ENCODE measurements around the gene UNC5CL. TPM values are rescaled to one million over a fixed set of nuclear protein-coding genes. Genes with fewer than 3 reads are reported as not detected.

Gene UNC5CL
- total RNA-seq, 1 donor from 2014 or later = 0.27 TPM

- TF ChIP-seq CTCF (IDR thresholded peaks at IDR 0.05; ENCODE audit: borderline replicate concordance) = no peak
- intact Hi-C loops (cut with micrococcal nuclease) = no loop called here
- Histone ChIP-seq H3K27me3 (ENCODE audit: low read depth) (no peaks in the 10 kb centered on the region), H3K4me3 (no peak overlapping the region), H3K27ac (replicated peaks) (no peak overlapping the region), H3K9me3 (replicated peaks) (no peaks in the 10 kb centered on the region), H3K4me1 (peaks cover 7% of the 10 kb centered on the region), H3K36me3 (no peaks in the 10 kb centered on the region)
- DNase-seq = no peak
Observed at GRCh38 chr6:41040101-41040939, 1.3 kb upstream of the UNC5CL start.

GRCh38 chr6:41038205-41038604, 816 bp downstream of the UNC5CL start:
- no peaks in the 10 kb centered on the region for H3K36me3 ChIP-seq
- no peak overlapping the region for H3K4me3 ChIP-seq
- H3K4me1 ChIP-seq = peaks cover 7% of the 10 kb centered on the region
- no peaks in the 10 kb centered on the region for H3K9me3 ChIP-seq (replicated peaks)
- TF ChIP-seq CTCF (IDR thresholded peaks at IDR 0.05; ENCODE audit: borderline replicate concordance) = no peak
- H3K27ac ChIP-seq (replicated peaks) = no peak overlapping the region
- H3K27me3 ChIP-seq (ENCODE audit: low read depth) = no peaks in the 10 kb centered on the region
- intact Hi-C loops (cut with micrococcal nuclease) = no loop called here
- DNase-seq = no peak

- no peak for TF ChIP-seq CTCF (IDR thresholded peaks at IDR 0.05; ENCODE audit: borderline replicate concordance)
- peaks cover 7% of the 10 kb centered on the region for H3K4me1 ChIP-seq
Observed at GRCh38 chr6:41037107-41037900, 1.7 kb downstream of the UNC5CL start.

GRCh38 chr6:41036601-41037000, 2.4 kb downstream of the UNC5CL start:
- H3K4me1 ChIP-seq = peaks cover 7% of the 10 kb centered on the region
- H3K27me3 ChIP-seq (ENCODE audit: low read depth) = no peaks in the 10 kb centered on the region
- H3K27ac ChIP-seq (replicated peaks) = no peak overlapping the region
- no peaks in the 10 kb centered on the region for H3K36me3 ChIP-seq
- no peak overlapping the region for H3K4me3 ChIP-seq
- no peaks in the 10 kb centered on the region for H3K9me3 ChIP-seq (replicated peaks)
- TF ChIP-seq CTCF (IDR thresholded peaks at IDR 0.05; ENCODE audit: borderline replicate concordance) = no peak
- DNase-seq = no peak
- intact Hi-C loops (cut with micrococcal nuclease) = no loop called here

More at GRCh38 chr6:41037107-41037900, 1.7 kb downstream of the UNC5CL start:
- intact Hi-C loops (cut with micrococcal nuclease) = no loop called here
- Histone ChIP-seq H3K27ac (replicated peaks) (no peak overlapping the region), H3K9me3 (replicated peaks) (no peaks in the 10 kb centered on the region), H3K4me3 (no peak overlapping the region), H3K36me3 (no peaks in the 10 kb centered on the region), H3K27me3 (ENCODE audit: low read depth) (no peaks in the 10 kb centered on the region)
- DNase-seq = no peak

GRCh38 chr6:41036186-41036585, 2.8 kb downstream of the UNC5CL start:
- Histone ChIP-seq H3K9me3 (replicated peaks) (no peaks in the 10 kb centered on the region), H3K36me3 (no peaks in the 10 kb centered on the region), H3K27me3 (ENCODE audit: low read depth) (no peaks in the 10 kb centered on the region), H3K4me3 (no peak overlapping the region), H3K4me1 (peaks cover 7% of the 10 kb centered on the region), H3K27ac (replicated peaks) (no peak overlapping the region)
- no peak for DNase-seq
- TF ChIP-seq CTCF (IDR thresholded peaks at IDR 0.05; ENCODE audit: borderline replicate concordance) = no peak
- intact Hi-C loops (cut with micrococcal nuclease) = no loop called here
